Naive thymus-derived CD8-positive, alpha-beta T cell (primary cell): ENCODE measurements around the gene QRICH1. TPM values are rescaled to one million over a fixed set of nuclear protein-coding genes. Genes with fewer than 3 reads are reported as not detected.
A peak's percentile ranks its signal among the peaks of the same experiment; 100 is the strongest.

ENCODE experiments used
- ATAC-seq, 2 donors: fragments of 150-1000 bp; cut with Tn5 transposase in 1 of 2; sonication (Bioruptor Pico), chemical (Tn5 transposase) in 1 of 2; 1 replicate in 1 of 2; 2 replicates in 1 of 2; pipeline ENCODE4 v1.10.0; 2021; ENCODE audit warnings: mild to moderate bottlenecking in 2 of 2, moderate library complexity in 2 of 2
- POLR2A ChIA-PET: fragments of 350-600 bp; sonication (Branson Sonifier 250); formaldehyde crosslinking; loops from one replicate; lab custom pipeline; 2021; ENCODE audit warnings: antibody characterized with exemption; lab: Charles Lee
- DNase-seq, 10 donors: peaks; one replicate each; pipeline versions ENCODE4 v3.0.0 to v3.0.0-alpha.2; 2020 to 2022
- H3K27ac Mint-ChIP-seq, 10 donors: one replicate each; pipeline ENCODE4 v1.8.0; 2020 to 2022; ENCODE audit warnings: mild to moderate bottlenecking in 10 of 10, mixed read lengths in 10 of 10, moderate library complexity in 4 of 10, inconsistent platforms in 1 of 10
- H3K27me3 Mint-ChIP-seq, 5 donors: one replicate each; pipeline ENCODE4 v1.8.0; 2021 to 2022; ENCODE audit warnings: mixed read lengths in 5 of 5
- H3K36me3 Mint-ChIP-seq, 3 donors: one replicate each; pipeline ENCODE4 v1.8.0; 2020 to 2022; ENCODE audit warnings: mixed read lengths in 3 of 3, mild to moderate bottlenecking in 2 of 3, inconsistent platforms in 1 of 3
- H3K4me1 Mint-ChIP-seq, 4 donors: one replicate each; pipeline ENCODE4 v1.8.0; 2021 to 2022; ENCODE audit warnings: mixed read lengths in 4 of 4
- H3K4me3 Mint-ChIP-seq, 10 donors: one replicate each; pipeline ENCODE4 v1.8.0; 2020 to 2022; ENCODE audit warnings: mild to moderate bottlenecking in 10 of 10, mixed read lengths in 10 of 10, moderate library complexity in 6 of 10, inconsistent platforms in 1 of 10
- H3K9me3 Mint-ChIP-seq, 9 donors: one replicate each; pipeline ENCODE4 v1.8.0; 2020 to 2022; ENCODE audit warnings: mixed read lengths in 9 of 9, mild to moderate bottlenecking in 3 of 9, inconsistent platforms in 1 of 9, moderate library complexity in 1 of 9
- polyA plus RNA-seq, 3 donors: library from polyadenylated mRNA; unstranded; fragments of 300-500 nt; fragmentation: Illumina TruSeq; gene quantifications; one replicate each; pipeline ENCODE4 v1.2.3, GENCODE V29; 2021
- total RNA-seq, 8 experiments: library from RNA in 2 of 8; stranded (reverse) in 2 of 8; gene quantifications; one replicate each; pipeline ENCODE4 v1.2.3 and lab custom pipeline; 2021 to 2026

Gene QRICH1
- total RNA-seq (100 to 1,000 TPM; 194 to 196 TPM), polyA plus RNA-seq (10 to 100 TPM; 13.6 to 23.6 (median 21.1) TPM), total RNA-seq (lab: John Stamatoyannopoulos, UW) (6.6 to 18.2 (median 10.0) reads per million in 6 experiments)

GRCh38 chr3:49093853-49094767 lies at the start of gene QRICH1:
Gene QRICH1, minus strand, starts transcription at chr3:49094071. Its CDS starts 17,054 bp downstream, at chr3:49077017.
- no peaks in the 10 kb centered on the region for H3K27me3 Mint-ChIP-seq
- no peaks in the 10 kb centered on the region for H3K9me3 Mint-ChIP-seq
- DNase-seq (peak; percentile 89 to 100 (median 96)), ATAC-seq (peak; percentile 81 to 82)
- H3K36me3 Mint-ChIP-seq = peaks cover 0 to 48% (median 5%) of the 10 kb centered on the region in 3 donors
- peak within 1 kb of the TSS; percentile 94 to 99 (median 98) for H3K27ac Mint-ChIP-seq
- POLR2A ChIA-PET = interaction anchor here (0.6 to 4.4 kb wide), 39 partner anchors 8 to 1518 kb away, joined by 3 to 92 read pairs (median 4); partner anchors contain the start of genes ARIH2, BSN, CCDC71 and CISH
- peaks cover 14 to 44% (median 36%) of the 10 kb centered on the region in 4 donors for H3K4me1 Mint-ChIP-seq
- H3K4me3 Mint-ChIP-seq = peak within 1 kb of the TSS; percentile 93 to 99 (median 98)

GRCh38 chr3:49140080-49140479 lies 46.2 kb upstream of the QRICH1 start:
- Mint-ChIP-seq H3K27ac (no peak overlapping the region), H3K4me3 (no peak overlapping the region), H3K27me3 (peaks cover 2 to 24% (median 10%) of the 10 kb centered on the region in 5 donors), H3K9me3 (peaks cover 0 to 5% (median 0%) of the 10 kb centered on the region in 9 donors), H3K4me1 (peaks cover 0 to 2% (median 0%) of the 10 kb centered on the region in 4 donors), H3K36me3 (no peaks in the 10 kb centered on the region)
- ATAC-seq (no peak), DNase-seq (no peak)
- POLR2A ChIA-PET = no interaction called here

GRCh38 chr3:49135499-49135898 lies 41.6 kb upstream of the QRICH1 start:
- Mint-ChIP-seq H3K36me3 (no peaks in the 10 kb centered on the region), H3K27me3 (peaks cover 3 to 54% (median 23%) of the 10 kb centered on the region in 5 donors), H3K27ac (peak overlapping the region in 2 of 10 donors; percentile 41 to 47), H3K4me3 (no peak overlapping the region), H3K4me1 (peaks cover 2 to 9% (median 8%) of the 10 kb centered on the region in 4 donors), H3K9me3 (no peaks in the 10 kb centered on the region)
- DNase-seq = no peak
- POLR2A ChIA-PET = no interaction called here
- no peak for ATAC-seq

GRCh38 chr3:49134471-49135265 lies 40.8 kb upstream of the QRICH1 start:
- DNase-seq (no peak), ATAC-seq (no peak)
- no peaks in the 10 kb centered on the region for H3K36me3 Mint-ChIP-seq
- H3K27me3 Mint-ChIP-seq = peaks cover 3 to 48% (median 23%) of the 10 kb centered on the region in 5 donors
- H3K9me3 Mint-ChIP-seq = no peaks in the 10 kb centered on the region
- H3K27ac Mint-ChIP-seq = peak overlapping the region in 1 of 10 donors; percentile 41
- POLR2A ChIA-PET = no interaction called here
- H3K4me1 Mint-ChIP-seq = peaks cover 2 to 9% (median 8%) of the 10 kb centered on the region in 4 donors
- H3K4me3 Mint-ChIP-seq = no peak overlapping the region

GRCh38 chr3:49133226-49133951 lies 39.5 kb upstream of the QRICH1 start:
- H3K27ac Mint-ChIP-seq = peak overlapping the region in 3 of 10 donors; percentile 14 to 71 (median 51)
- H3K4me3 Mint-ChIP-seq = peak overlapping the region in 6 of 10 donors; percentile 36 to 50 (median 42)
- H3K4me1 Mint-ChIP-seq = peaks cover 2 to 9% (median 8%) of the 10 kb centered on the region in 4 donors

GRCh38 chr3:49132437-49133225 lies 38.8 kb upstream of the QRICH1 start, which contains the start of gene LAMB2:
Gene LAMB2, minus strand, starts transcription at chr3:49133050. Its CDS starts 183 bp downstream, at chr3:49132867.
- Mint-ChIP-seq H3K27ac (peak within 1 kb of the TSS in 4 of 10 donors; percentile 14 to 71 (median 40)), H3K36me3 (no peaks in the 10 kb centered on the region), H3K9me3 (no peaks in the 10 kb centered on the region), H3K27me3 (peaks cover 3 to 43% (median 23%) of the 10 kb centered on the region in 5 donors), H3K4me3 (peak within 1 kb of the TSS in 6 of 10 donors; percentile 36 to 50 (median 42)), H3K4me1 (peaks cover 2 to 9% (median 8%) of the 10 kb centered on the region in 4 donors)
- POLR2A ChIA-PET = interaction anchor here (1.0 kb wide), 1 partner anchor 11 kb away, joined by 4 read pairs; the partner anchor contains the start of gene USP19
- DNase-seq = peak in 1 of 10 donors; percentile 4
- ATAC-seq = peak; percentile 30 to 33

More at GRCh38 chr3:49133226-49133951, 39.5 kb upstream of the QRICH1 start:
- H3K27me3 Mint-ChIP-seq = peaks cover 3 to 48% (median 23%) of the 10 kb centered on the region in 5 donors
- no peaks in the 10 kb centered on the region for H3K9me3 Mint-ChIP-seq
- H3K36me3 Mint-ChIP-seq = no peaks in the 10 kb centered on the region
- POLR2A ChIA-PET = interaction anchor here (1.0 kb wide), 1 partner anchor 13 kb away, joined by 4 read pairs; the partner anchor contains the start of gene USP19
- DNase-seq (no peak), ATAC-seq (no peak)

- no peak for DNase-seq
- Mint-ChIP-seq H3K27ac (peak overlapping the region in 1 of 10 donors; percentile 29), H3K36me3 (no peaks in the 10 kb centered on the region), H3K9me3 (no peaks in the 10 kb centered on the region), H3K4me1 (peaks cover 2 to 9% (median 8%) of the 10 kb centered on the region in 4 donors), H3K27me3 (peaks cover 3 to 40% (median 23%) of the 10 kb centered on the region in 5 donors), H3K4me3 (no peak overlapping the region)
- ATAC-seq = no peak
- POLR2A ChIA-PET = interaction anchor here (1.0 kb wide), 1 partner anchor 11 kb away, joined by 4 read pairs; the partner anchor contains the start of gene USP19
Measured at GRCh38 chr3:49132073-49132436, 38.2 kb upstream of the QRICH1 start.

GRCh38 chr3:49131576-49131975 lies 37.7 kb upstream of the QRICH1 start:
- DNase-seq (no peak), ATAC-seq (no peak)
- Mint-ChIP-seq H3K36me3 (no peaks in the 10 kb centered on the region), H3K4me1 (peaks cover 2 to 9% (median 8%) of the 10 kb centered on the region in 4 donors), H3K27ac (peak overlapping the region in 2 of 10 donors; percentile 15 to 62), H3K9me3 (no peaks in the 10 kb centered on the region), H3K27me3 (peaks cover 3 to 39% (median 23%) of the 10 kb centered on the region in 5 donors), H3K4me3 (no peak overlapping the region)
- POLR2A ChIA-PET = no interaction called here

- Mint-ChIP-seq H3K4me3 (no peak overlapping the region), H3K27me3 (peaks cover 3 to 38% (median 23%) of the 10 kb centered on the region in 5 donors), H3K4me1 (peaks cover 2 to 9% (median 8%) of the 10 kb centered on the region in 4 donors), H3K9me3 (no peaks in the 10 kb centered on the region), H3K27ac (no peak overlapping the region), H3K36me3 (no peaks in the 10 kb centered on the region)
- POLR2A ChIA-PET = interaction anchor here (2.0 kb wide), 1 partner anchor 10 kb away, joined by 9 read pairs; the partner anchor contains the start of gene USP19
- ATAC-seq (no peak), DNase-seq (no peak)
Measured at GRCh38 chr3:49131040-49131439, 37.2 kb upstream of the QRICH1 start.

GRCh38 chr3:49124991-49125670 lies 31.3 kb upstream of the QRICH1 start:
- peaks cover 0 to 14% (median 10%) of the 10 kb centered on the region in 4 donors for H3K4me1 Mint-ChIP-seq
- no peaks in the 10 kb centered on the region for H3K27me3 Mint-ChIP-seq
- no peak for DNase-seq
- no peaks in the 10 kb centered on the region for H3K36me3 Mint-ChIP-seq
- H3K4me3 Mint-ChIP-seq = no peak overlapping the region
- peak overlapping the region in 4 of 10 donors; percentile 3 to 53 (median 24) for H3K27ac Mint-ChIP-seq
- no peak for ATAC-seq
- POLR2A ChIA-PET = interaction anchor here (0.6 kb wide), 1 partner anchor 28 kb away, joined by 3 read pairs; no protein-coding TSS in a partner anchor
- no peaks in the 10 kb centered on the region for H3K9me3 Mint-ChIP-seq
